ENCODE measurements around the gene SPATA20. TPM values are rescaled to one million over a fixed set of nuclear protein-coding genes. Genes with fewer than 3 reads are reported as not detected.

Gene SPATA20
- total and polyA plus RNA-seq, 2 of the 4 experiments (the other 2 are of a cell fraction) = 17.0 to 35.0 TPM

- H2BK15ac ChIP-seq (ENCODE audit: low read depth, low read length) = no peak overlapping the region
- no peaks in the 10 kb centered on the region for H3K79me1 ChIP-seq (ENCODE audit: low read depth in 1 of 2, low read length in 2 of 2)
- intact Hi-C loops (cut with micrococcal nuclease) (no loop called here), in situ Hi-C loops (cut with MboI; ENCODE audit: low sequenced_read_pairs) (no loop called here), dilution Hi-C loops (cut with HindIII; ENCODE audit: low sequenced_read_pairs, unreplicated experiment) (no loop called here)
- 0 out of 2 replicates have a peak, but pooled peaks cover 5% of the 10 kb centered on the region for H3K9me1 ChIP-seq (ENCODE audit: insufficient read depth, low read length)
- peaks cover 3% of the 10 kb centered on the region; the same call in 1 of the 2 replicates for H3K4me1 ChIP-seq (ENCODE audit: control insufficient read depth, insufficient read depth, low read length)
- no peak overlapping the region for H3K9ac ChIP-seq (ENCODE audit: low read depth, low read length)
- H3K18ac ChIP-seq (ENCODE audit: low read depth, low read length) = no peak overlapping the region
- H3K56ac ChIP-seq (ENCODE audit: extremely low read depth, insufficient read depth, low read length) = no peak overlapping the region
- H4K20me1 ChIP-seq (ENCODE audit: insufficient read depth, low read length) = no peaks in the 10 kb centered on the region
- no peak overlapping the region for H3K23ac ChIP-seq (ENCODE audit: low read depth, low read length)
- H3K27me3 ChIP-seq (ENCODE audit: control insufficient read depth, insufficient read depth, low read length) = peaks cover 51% of the 10 kb centered on the region
- no peak for TF ChIP-seq ELK1 (IDR thresholded peaks at IDR 0.05; ENCODE audit: borderline replicate concordance, low read depth, low read length)
- no peak for TF ChIP-seq MXI1 (IDR thresholded peaks at IDR 0.05; ENCODE audit: borderline replicate concordance, low read depth, low read length)
- H4K5ac ChIP-seq (ENCODE audit: low read depth, low read length) = no peak overlapping the region
- no peak overlapping the region for H2AFZ ChIP-seq (replicated peaks; ENCODE audit: low read length, poor library complexity)
- ChIA-PET POLR2A (ENCODE audit: unreplicated experiment) (no interaction called here), CTCF (no interaction called here)
- no peak overlapping the region for H2AK9ac ChIP-seq (replicated peaks; ENCODE audit: low read depth, low read length, poor library complexity)
- BruUV-seq (replicated peaks) = no TSS peak
- no peak overlapping the region for H2AK5ac ChIP-seq (ENCODE audit: low read depth, low read length)
- no peak overlapping the region for H3K4ac ChIP-seq (ENCODE audit: low read depth, low read length)
- no peak overlapping the region for H2BK20ac ChIP-seq (ENCODE audit: low read depth, low read length)
- no peak overlapping the region for H3K27ac ChIP-seq (ENCODE audit: insufficient read depth, low read length)
- H3K14ac ChIP-seq (replicated peaks; ENCODE audit: low read depth, low read length) = no peak overlapping the region
- no peak overlapping the region for H3K4me2 ChIP-seq (ENCODE audit: low read depth, low read length)
- no peak overlapping the region for H4K8ac ChIP-seq (ENCODE audit: low read depth in 2 of 2, low read length in 2 of 2)
- no peaks in the 10 kb centered on the region for H3K9me3 ChIP-seq (ENCODE audit: control insufficient read depth, insufficient read depth, low read length)
- no peak overlapping the region for H4K91ac ChIP-seq (ENCODE audit: insufficient read depth, low read depth, low read length)
- no peak for DNase-seq
- H2BK5ac ChIP-seq (ENCODE audit: low read depth, low read length, poor library complexity, severe bottlenecking) = no peak overlapping the region
- ATAC-seq (ENCODE audit: low read depth) = no peak
- H3K4me3 ChIP-seq (ENCODE audit: insufficient read depth, low read depth, low read length) = no peak overlapping the region
- peaks cover 9% of the 10 kb centered on the region; the same call in 1 of the 2 replicates for H3K36me3 ChIP-seq (ENCODE audit: control insufficient read depth, insufficient read depth, low read length)
- H2BK120ac ChIP-seq (ENCODE audit: low read depth, low read length) = no peak overlapping the region
- WGBS, 2 experiments (ENCODE audit: extremely low coverage in 2 of 2, insufficient read length in 1 of 2) = no CpG with 5 or more reads among the region's 4 CpGs
These were observed 11.1 kb downstream of the SPATA20 start for GRCh38 chr17:50558091-50558490.
